ENCODE data around the gene RABGAP1L. TPM values are rescaled to one million over a fixed set of nuclear protein-coding genes. Genes with fewer than 3 reads are reported as not detected.

RABGAP1L gene
- total and polyA plus RNA-seq, 2 of the 8 experiments (the other 6 are each of a cell fraction or from before 2014, with no cell fraction given) = 33.3 to 156 TPM

DNA sequence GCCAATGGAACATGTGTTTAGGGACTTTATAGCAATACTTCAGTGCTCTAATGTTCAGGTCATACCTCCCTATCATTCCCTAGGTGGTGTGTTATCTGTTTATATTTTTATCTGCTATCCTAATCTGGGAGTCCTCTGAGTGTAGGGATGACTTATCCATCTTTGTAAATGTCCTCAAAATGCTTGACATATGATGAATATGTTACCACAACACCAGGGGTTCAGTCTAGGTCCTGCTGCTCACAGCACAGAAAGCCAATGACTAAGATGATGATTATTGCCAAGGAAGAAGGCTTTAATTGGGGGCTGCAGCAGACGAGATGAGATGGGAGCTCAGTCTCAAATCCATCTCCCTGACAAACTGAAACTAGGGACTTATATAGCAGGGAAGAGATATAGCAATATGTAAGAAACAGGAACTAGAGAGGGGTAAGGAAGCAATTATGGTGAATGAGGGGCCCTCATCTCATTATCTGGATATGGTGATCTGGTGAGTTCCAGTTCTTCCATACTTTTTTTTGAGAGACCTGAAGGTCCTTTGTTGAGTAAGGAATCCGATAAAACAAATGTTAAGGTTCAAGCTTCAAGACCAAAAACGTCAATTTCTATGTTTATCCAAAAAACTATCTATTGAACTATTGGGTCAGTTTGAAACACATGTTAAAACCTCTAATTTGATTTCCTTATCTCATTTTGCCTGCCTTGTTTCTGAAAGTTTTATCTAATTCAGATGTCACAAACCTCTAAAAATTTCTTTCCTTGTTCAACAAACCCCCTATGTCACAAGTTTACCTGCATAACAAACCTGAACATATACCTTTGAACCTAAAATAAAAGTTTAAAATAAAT lies 583.7 kb downstream of the RABGAP1L start:
- H3K36me3 ChIP-seq (ENCODE audit: control insufficient read depth in 2 of 4, insufficient read depth in 4 of 4, low read length in 3 of 4) = no peaks in the 10 kb centered on the region
- no peak for FAIRE-seq
- no peak overlapping the region for H2BK20ac ChIP-seq (ENCODE audit: low read length)
- no peak overlapping the region for H2AK5ac ChIP-seq (ENCODE audit: low read depth, low read length)
- H3K9ac ChIP-seq (replicated peaks in 1 of 4; ENCODE audit: extremely low read depth in 1 of 4, low read depth in 3 of 4, low read length in 3 of 4) = no peak overlapping the region
- no peaks in the 10 kb centered on the region for H4K20me1 ChIP-seq (replicated peaks in 1 of 2; ENCODE audit: control insufficient read depth in 1 of 2, insufficient read depth in 2 of 2, low read length in 2 of 2)
- H3K56ac ChIP-seq (replicated peaks; ENCODE audit: insufficient read length, low read depth, low read length) = no peak overlapping the region
- CTCF ChIA-PET (ENCODE audit: partially characterized antibody) = interaction anchor here (0.6 to 6.8 kb wide), 13 partner anchors 10 to 1148 kb away, joined by 3 to 40 read pairs (median 5); no protein-coding TSS in a partner anchor
- no peaks in the 10 kb centered on the region for H3K79me1 ChIP-seq (ENCODE audit: low read depth, low read length)
- no peak overlapping the region for H2BK15ac ChIP-seq (ENCODE audit: low read length)
- H4K8ac ChIP-seq (ENCODE audit: extremely low read depth, insufficient read depth, low read length) = no peak overlapping the region
- H3K4ac ChIP-seq (replicated peaks; ENCODE audit: insufficient read length, low read depth, low read length) = no peak overlapping the region
- H3K4me2 ChIP-seq (ENCODE audit: insufficient read depth in 1 of 2, low read depth in 2 of 2, low read length in 2 of 2) = no peak overlapping the region
- no peak overlapping the region for H3K4me3 ChIP-seq (ENCODE audit: extremely low read depth in 1 of 4, insufficient read depth in 2 of 4, low read depth in 3 of 4, low read length in 4 of 4)
- H3K23ac ChIP-seq (ENCODE audit: insufficient read length) = no peak overlapping the region
- DNase-seq (ENCODE audit: low read depth in 1 of 2, low spot score in 2 of 2) = no peak
- no peaks in the 10 kb centered on the region for H3K27me3 ChIP-seq (replicated peaks in 1 of 4; ENCODE audit: control insufficient read depth in 3 of 4, extremely low read depth in 1 of 4, insufficient read depth in 3 of 4, low read length in 3 of 4)
- H3K79me2 ChIP-seq (ENCODE audit: control insufficient read depth in 1 of 2, insufficient read depth in 2 of 2, low read length in 2 of 2) = no peaks in the 10 kb centered on the region
- H2BK12ac ChIP-seq (ENCODE audit: low read depth, low read length) = no peak overlapping the region
- no peak overlapping the region for H2BK5ac ChIP-seq (ENCODE audit: low read depth, low read length)
- H4K91ac ChIP-seq (replicated peaks; ENCODE audit: insufficient read length, low read length) = no peak overlapping the region
- no peaks in the 10 kb centered on the region for H3K9me3 ChIP-seq (ENCODE audit: insufficient read depth in 2 of 2, low read depth in 1 of 2, low read length in 1 of 2)
- no peak overlapping the region for H2BK120ac ChIP-seq (replicated peaks; ENCODE audit: low read depth, low read length)
- POLR2A ChIA-PET (ENCODE audit: partially characterized antibody) = no interaction called here
- no peaks in the 10 kb centered on the region for H3K23me2 ChIP-seq (ENCODE audit: low read depth, low read length)
- no peak overlapping the region for H2AFZ ChIP-seq (ENCODE audit: low read length)
- H4K5ac ChIP-seq (ENCODE audit: insufficient read length, low read depth, low read length) = no peak overlapping the region
- no peak overlapping the region for H3K18ac ChIP-seq (ENCODE audit: extremely low read depth, low read length)
- H3K27ac ChIP-seq (ENCODE audit: low read depth, low read length) = no peak overlapping the region
- no peak overlapping the region for H3K14ac ChIP-seq (ENCODE audit: insufficient read length)
- 89% methylated on average over 3 of the region's 3 CpGs; no CpG with 5 or more reads in 1 of the 2 experiments for WGBS, 2 experiments (ENCODE audit: extremely low coverage in 1 of 2, insufficient coverage in 1 of 2, insufficient read length in 1 of 2, insufficient replicate concordance in 2 of 2, low coverage in 1 of 2, low lambda C conversion rate in 2 of 2, missing lambda C conversion rate in 1 of 2)
- no peaks in the 10 kb centered on the region for H3K4me1 ChIP-seq (replicated peaks in 1 of 4; ENCODE audit: control insufficient read depth in 3 of 4, insufficient read depth in 4 of 4, low read length in 3 of 4)
- no peak for TF ChIP-seq JUN (IDR thresholded peaks at IDR 0.05; ENCODE audit: low read depth, low read length)
- no peak for TF ChIP-seq FOSL1 (IDR thresholded peaks at IDR 0.05; ENCODE audit: insufficient read depth, low read depth, low read length)
- TF ChIP-seq RBBP5 (IDR thresholded peaks at IDR 0.05; ENCODE audit: borderline replicate concordance, low read depth, low read length) = no peak
- no peak for TF ChIP-seq SIRT6 (IDR thresholded peaks at IDR 0.05; ENCODE audit: low read length)
- TF ChIP-seq SP1 (IDR thresholded peaks at IDR 0.05; ENCODE audit: low read depth, low read length) = no peak
- no peak for TF ChIP-seq PHF8 (conservative IDR thresholded peaks at IDR 0.05; ENCODE audit: low read depth, low read length)
- TF ChIP-seq EP300 (IDR thresholded peaks at IDR 0.05; ENCODE audit: borderline replicate concordance in 1 of 2, low read depth in 2 of 2, low read length in 2 of 2) = no peak
- no peak for TF ChIP-seq ZNF274 (IDR thresholded peaks at IDR 0.05; ENCODE audit: borderline replicate concordance, extremely low read depth, low read length)
- no peak for TF ChIP-seq GABPA (IDR thresholded peaks at IDR 0.05; ENCODE audit: borderline replicate concordance, insufficient read depth, low read length)
- TF ChIP-seq NANOG (IDR thresholded peaks at IDR 0.05; ENCODE audit: insufficient read depth, low read depth, low read length, poor library complexity, severe bottlenecking) = no peak
- no peak for TF ChIP-seq RNF2 (IDR thresholded peaks at IDR 0.05; ENCODE audit: borderline replicate concordance, low read depth, low read length, missing control alignments, poor library complexity, severe bottlenecking)
- no peak for TF ChIP-seq KDM4A (IDR thresholded peaks at IDR 0.05; ENCODE audit: low read depth, low read length, severe bottlenecking)

Data from H1 (cell line).